HUES6 (cell line): ENCODE data around the gene RSBN1.
"Not testable (repeated sequence)": the region's sequence is repeated elsewhere in the genome, so short reads cannot be mapped to it uniquely, and the experiment has no call there.

ENCODE experiments used
- H3K27ac ChIP-seq: 2 replicates; pipeline ENCODE4 v1.7.0; 2013; ENCODE audit warnings: low read depth, mild to moderate bottlenecking, low read length, inconsistent platforms
- H3K27me3 ChIP-seq: 2 replicates; pipeline ENCODE4 v1.6.1; 2013; ENCODE audit warnings: low read length; ENCODE audit not compliant: control insufficient read depth, insufficient read depth
- H3K36me3 ChIP-seq: 2 replicates; pipeline ENCODE4 v1.6.1; 2013; ENCODE audit warnings: low read length; ENCODE audit not compliant: control insufficient read depth, insufficient read depth
- H3K4me1 ChIP-seq: 2 replicates; pipeline ENCODE4 v1.6.1; 2013; ENCODE audit warnings: low read length; ENCODE audit not compliant: control insufficient read depth, insufficient read depth
- H3K4me3 ChIP-seq: 2 replicates; pipeline ENCODE4 v1.5.1; 2013; ENCODE audit warnings: low read depth, low read length
- H3K9ac ChIP-seq: one replicate; pipeline ENCODE4 v1.6.1; 2013; ENCODE audit warnings: mild to moderate bottlenecking, low read length
- H3K9me3 ChIP-seq: 2 replicates; pipeline ENCODE4 v1.6.1; 2013; ENCODE audit warnings: low read depth, low read length; ENCODE audit not compliant: control insufficient read depth, insufficient read depth

Gene RSBN1

DNA sequence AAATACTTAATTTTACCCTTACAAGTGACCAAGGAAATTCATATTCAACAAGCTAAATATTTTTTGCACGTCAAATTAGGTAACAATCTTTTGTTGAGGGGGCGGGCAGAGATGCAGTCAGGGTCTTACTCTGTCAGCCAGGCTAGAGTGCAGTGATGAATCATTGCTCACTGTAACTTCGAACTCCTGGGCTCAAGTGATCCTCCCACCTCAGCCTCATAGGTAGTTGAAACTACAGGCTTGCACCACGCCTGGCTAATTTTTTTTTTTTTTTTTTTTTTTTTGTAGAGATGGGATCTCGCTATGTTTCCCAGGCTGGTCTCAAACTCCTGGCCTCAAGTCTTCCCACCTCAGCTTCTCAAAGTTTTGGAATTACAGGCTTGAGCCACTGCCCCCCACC is 79.5 kb downstream of the RSBN1 start:
- Histone ChIP-seq H3K27me3 (no peaks in the 10 kb centered on the region), H3K9ac (no peak overlapping the region), H3K4me1 (no peaks in the 10 kb centered on the region), H3K36me3 (peaks cover 30% of the 10 kb centered on the region), H3K27ac (no peak overlapping the region), H3K9me3 (no peaks in the 10 kb centered on the region), H3K4me3 (no peak overlapping the region)

GRCh38 chr1:113721010-113721409 is 91.3 kb downstream of the RSBN1 start:
- peaks cover 42% of the 10 kb centered on the region for H3K9me3 ChIP-seq
- H3K27ac ChIP-seq: no peak overlapping the region
- peaks cover 76% of the 10 kb centered on the region for H3K36me3 ChIP-seq
- no peak overlapping the region for H3K9ac ChIP-seq
- no peaks in the 10 kb centered on the region for H3K27me3 ChIP-seq
- H3K4me1 ChIP-seq: no peaks in the 10 kb centered on the region
- no peak overlapping the region for H3K4me3 ChIP-seq

DNA sequence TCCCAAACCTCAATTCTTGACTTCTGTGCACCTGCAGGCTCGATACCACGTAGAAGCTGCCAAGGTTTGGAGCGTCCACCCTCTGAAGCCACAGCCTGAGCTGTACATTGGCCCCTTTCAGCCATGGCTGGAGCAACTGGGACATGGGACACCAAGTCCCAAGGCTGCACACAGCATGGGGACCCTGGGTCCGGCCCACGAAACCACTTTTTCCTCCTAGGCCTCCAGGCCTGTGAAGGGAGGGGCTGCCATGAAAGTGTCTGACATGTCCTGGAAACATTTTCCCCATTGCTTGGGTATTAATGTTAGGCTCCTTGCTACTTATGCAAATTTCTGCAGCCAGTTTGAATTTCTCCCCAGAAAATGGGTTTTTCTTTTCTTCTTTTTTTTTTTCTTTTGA is 93.7 kb downstream of the RSBN1 start:
- not testable (repeated sequence) for H3K9ac ChIP-seq, H3K4me1 ChIP-seq, H3K4me3 ChIP-seq, H3K27ac ChIP-seq, H3K27me3 ChIP-seq
- Histone ChIP-seq H3K36me3 (peaks cover 70% of the 10 kb centered on the region), H3K9me3 (peaks cover 42% of the 10 kb centered on the region)

DNA sequence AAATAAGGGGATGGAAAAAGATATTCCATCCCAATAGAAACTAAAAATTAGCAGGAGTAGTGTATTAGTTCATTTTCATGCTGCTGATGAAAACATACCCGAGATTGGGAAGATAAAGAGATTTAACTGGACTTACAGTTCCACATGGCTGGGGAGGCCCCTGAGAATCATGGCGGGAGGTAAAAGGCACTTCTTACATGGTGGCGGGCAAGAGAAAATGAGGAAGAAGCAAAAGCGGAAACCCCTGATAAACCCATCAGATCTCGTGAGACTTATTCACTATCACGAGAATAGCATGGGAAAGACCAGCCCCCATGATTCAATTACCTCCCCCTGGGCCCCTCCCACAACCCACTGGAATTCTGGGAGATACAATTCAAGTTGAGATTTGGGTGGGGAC is 94.8 kb downstream of the RSBN1 start:
- H3K27me3 ChIP-seq, H3K27ac ChIP-seq, H3K4me1 ChIP-seq, H3K4me3 ChIP-seq, H3K9ac ChIP-seq: not testable (repeated sequence)
- Histone ChIP-seq H3K36me3 (peaks cover 66% of the 10 kb centered on the region), H3K9me3 (peaks cover 42% of the 10 kb centered on the region)

GRCh38 chr1:113714606-113715269 is 97.5 kb downstream of the RSBN1 start:
- no peak overlapping the region for H3K4me3 ChIP-seq
- peaks cover 67% of the 10 kb centered on the region for H3K36me3 ChIP-seq
- H3K4me1 ChIP-seq: no peaks in the 10 kb centered on the region
- H3K27ac ChIP-seq: no peak overlapping the region
- H3K9me3 ChIP-seq: peaks cover 25% of the 10 kb centered on the region
- no peaks in the 10 kb centered on the region for H3K27me3 ChIP-seq
- H3K9ac ChIP-seq: no peak overlapping the region
